NCI-H446 (cell line): ENCODE measurements around the gene PCYT1B.

Experiments used
- DNase-seq, 2 experiments: peaks; one replicate each; lab custom pipeline; 2025; lab: John Stamatoyannopoulos, UW

Gene PCYT1B

DNA sequence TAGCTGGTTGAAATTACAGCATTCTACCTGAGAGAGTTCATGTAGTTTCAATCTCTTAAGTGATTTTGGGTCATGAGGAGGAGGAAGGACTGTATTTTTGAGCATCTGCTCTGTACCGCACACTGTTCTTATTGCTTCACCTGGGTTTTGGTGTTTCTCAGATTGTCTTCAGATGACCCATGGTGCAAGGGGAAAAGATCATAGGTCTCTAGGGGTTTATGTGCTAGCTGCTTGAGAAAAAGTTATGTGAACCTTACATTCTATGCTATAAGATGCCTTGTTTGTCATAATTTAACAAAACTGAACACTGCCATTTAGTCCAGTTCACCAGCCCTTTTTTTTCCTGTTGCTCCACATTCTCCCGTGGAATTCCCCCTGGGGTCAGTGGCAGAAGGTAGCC, 121.7 kb downstream of the PCYT1B start:
- DNase-seq, result no peak

DNA sequence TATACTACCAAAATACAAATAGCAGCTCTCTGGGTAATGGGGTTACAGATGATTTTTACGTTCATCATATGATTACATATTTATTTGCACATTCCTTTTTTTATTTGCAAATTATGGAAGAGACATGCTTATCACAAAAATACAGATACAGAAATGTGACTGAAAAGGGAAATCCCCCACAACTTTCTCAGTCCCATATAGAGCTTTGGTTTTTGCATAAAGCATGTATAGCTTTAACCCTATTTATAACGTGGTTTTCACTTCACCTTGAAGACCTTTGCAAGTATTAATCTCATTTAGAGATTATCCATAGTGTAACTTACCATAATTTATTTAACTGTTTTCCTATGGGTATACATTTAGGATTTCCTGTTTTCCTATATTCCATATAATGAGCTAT, 126.7 kb downstream of the PCYT1B start:
- DNase-seq, result no peak

DNA sequence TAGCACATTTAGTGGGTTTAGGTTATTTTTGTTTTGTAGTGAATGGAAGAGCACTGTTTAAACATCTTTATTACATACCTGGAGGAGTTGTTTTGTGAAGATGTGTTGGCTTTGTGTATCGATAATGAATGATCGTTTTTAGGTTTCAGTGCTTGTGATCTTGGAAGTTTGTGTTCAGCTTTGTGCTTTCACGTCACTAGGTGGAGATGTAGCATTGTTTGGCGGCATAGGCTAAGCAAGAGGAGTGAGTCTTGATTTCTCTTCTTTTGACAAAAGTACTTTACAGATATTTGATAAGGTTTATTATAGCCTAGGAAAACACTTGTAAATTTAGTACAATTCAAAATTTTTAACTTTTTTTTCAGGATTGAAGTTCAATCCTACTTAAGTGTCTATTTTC, 131.7 kb downstream of the PCYT1B start:
- DNase-seq, result peak in 1 of 2 experiments; percentile 1

- DNase-seq, result no peak
Observed at GRCh38 chrX:24513416-24513815, 133.7 kb downstream of the PCYT1B start.

DNA sequence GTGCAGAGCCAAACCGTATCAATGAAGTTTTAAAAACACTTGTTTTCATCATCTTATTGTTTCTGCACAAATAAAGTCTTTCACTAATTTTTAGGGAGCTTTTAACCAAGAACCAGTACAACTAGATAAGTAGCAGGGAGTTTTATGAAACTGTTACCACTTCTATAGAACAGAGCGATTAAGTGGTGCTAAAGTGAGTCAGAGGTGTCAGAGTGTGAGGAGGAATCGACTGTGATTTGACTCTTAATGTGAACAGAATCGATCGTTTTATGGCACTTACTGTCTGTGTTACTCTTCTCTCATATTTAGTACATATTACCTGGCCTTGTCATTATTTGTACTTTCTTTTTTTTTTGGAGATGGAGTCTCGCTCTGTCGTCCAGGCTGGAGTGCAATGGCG, 138.8 kb downstream of the PCYT1B start:
- DNase-seq, result no peak
